ENCODE results near the gene ACO2. TPM values are rescaled to one million over a fixed set of nuclear protein-coding genes. Genes with fewer than 3 reads are reported as not detected.

Gene ACO2
- polyA plus RNA-seq, 3 donors: 61.9 to 197 (median 63.4) TPM

DNA sequence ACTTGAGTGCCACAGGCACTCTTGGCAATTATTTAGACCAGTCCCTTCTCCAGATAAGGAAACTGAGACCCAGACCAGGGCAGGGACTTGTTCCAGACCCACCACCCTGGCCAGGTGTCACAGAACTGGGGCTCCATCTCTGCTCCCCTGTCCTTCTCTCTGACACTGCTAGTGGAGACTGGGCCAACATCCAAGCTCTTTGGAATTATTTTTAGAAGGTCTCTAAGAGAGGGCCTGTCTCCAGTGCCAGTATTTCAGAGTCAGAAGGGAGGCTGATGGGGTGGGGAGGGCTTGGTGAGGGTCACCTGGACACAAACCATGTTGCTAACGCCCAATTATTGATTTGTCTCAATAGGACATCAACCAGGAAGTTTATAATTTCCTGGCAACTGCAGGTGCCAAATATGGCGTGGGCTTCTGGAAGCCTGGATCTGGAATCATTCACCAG is 42.6 kb downstream of the ACO2 start:
- no peak overlapping the region for H3K27ac ChIP-seq (ENCODE audit: low read depth, low read length)
- 39 to 66% (median 52%) methylated on average over 2 of the region's 2 CpGs for WGBS, 3 donors

DNA sequence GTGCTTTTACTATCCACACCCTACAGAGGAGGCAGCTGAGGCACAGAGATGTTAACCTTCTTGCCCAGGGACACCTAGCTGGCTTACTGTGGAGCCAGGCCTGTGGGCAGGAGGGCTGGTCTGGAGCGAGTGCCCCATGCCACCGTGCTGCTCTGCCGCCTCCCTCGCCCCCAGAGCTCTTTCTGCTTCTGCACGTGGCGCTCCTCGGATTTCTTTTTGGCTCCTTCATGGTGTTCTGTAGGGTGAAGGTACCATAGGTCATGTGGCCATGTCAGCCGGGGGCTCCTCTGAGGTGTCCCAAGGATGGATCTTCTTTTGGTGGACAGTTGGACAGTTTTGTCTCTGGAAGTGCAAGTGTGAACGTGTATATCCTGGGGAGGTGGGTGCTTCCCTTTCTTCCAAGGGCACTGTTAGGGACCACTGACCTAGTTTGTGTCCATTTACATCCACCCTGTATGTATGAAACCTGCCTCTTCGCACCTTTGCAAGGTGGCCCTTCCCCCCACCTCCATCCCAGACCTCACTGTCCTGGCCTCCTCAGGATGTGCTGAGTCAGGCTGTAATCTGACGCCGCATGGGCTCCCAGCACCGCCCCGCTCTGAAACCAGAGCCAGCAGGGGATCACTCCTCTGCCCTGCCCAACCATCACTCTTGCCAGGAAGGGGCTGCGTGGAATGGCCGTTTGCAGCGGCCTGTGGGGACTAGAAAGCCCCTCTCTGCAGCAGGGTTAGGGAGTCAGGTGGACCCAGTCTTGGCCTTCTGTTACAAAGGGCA is 43.7 kb downstream of the ACO2 start:
- H3K27ac ChIP-seq (ENCODE audit: low read depth, low read length): no peak overlapping the region
- WGBS, 3 donors: 74 to 81% (median 78%) methylated on average over 17 of the region's 17 CpGs

DNA sequence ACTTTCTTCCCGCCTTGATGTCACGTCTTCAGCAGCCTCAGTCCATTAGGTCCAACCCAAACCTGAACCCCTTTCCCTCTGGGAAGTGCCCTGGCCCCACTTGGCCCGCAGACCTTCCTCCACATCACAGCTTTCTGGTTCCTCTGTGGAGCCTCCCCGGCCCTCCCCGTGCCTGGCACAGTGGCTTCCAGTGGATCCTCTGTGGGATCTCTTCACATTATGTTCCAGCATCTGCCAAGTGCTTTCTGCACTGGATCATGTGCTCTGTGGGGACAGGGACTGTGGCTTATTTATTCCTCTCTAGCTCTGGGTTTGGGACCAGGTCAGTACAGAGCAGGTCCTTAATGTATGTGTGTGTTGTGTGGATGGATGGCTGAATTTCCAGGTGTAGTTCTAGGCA is 44.5 kb downstream of the ACO2 start:
- 60 to 83% (median 76%) methylated on average over 5 of the region's 5 CpGs for WGBS, 3 donors
- H3K27ac ChIP-seq (ENCODE audit: low read depth, low read length): no peak overlapping the region

DNA sequence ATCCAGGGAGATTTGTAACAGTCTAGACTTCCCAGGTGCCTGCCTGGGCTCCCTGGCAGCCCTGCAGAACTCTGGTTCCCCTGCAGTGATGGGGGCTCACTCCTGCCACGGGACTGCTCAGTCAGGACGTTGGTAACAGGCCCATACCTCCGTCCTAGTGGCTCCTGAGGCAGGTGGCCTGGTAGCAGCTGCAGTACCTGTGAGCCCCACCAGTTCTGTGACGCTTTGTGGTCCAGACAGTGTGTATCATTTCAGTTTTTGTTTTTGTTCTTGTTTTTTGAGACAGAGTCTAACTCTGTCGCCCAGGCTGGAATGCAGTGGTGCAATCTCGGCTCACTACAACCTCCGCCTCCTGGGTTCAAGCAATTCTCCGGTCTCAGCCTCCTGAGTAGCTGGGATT is 47.5 kb downstream of the ACO2 start:
- H3K27ac ChIP-seq (ENCODE audit: low read depth, low read length): no peak overlapping the region
- 90 to 91% (median 91%) methylated on average over 8 of the region's 8 CpGs for WGBS, 3 donors

DNA sequence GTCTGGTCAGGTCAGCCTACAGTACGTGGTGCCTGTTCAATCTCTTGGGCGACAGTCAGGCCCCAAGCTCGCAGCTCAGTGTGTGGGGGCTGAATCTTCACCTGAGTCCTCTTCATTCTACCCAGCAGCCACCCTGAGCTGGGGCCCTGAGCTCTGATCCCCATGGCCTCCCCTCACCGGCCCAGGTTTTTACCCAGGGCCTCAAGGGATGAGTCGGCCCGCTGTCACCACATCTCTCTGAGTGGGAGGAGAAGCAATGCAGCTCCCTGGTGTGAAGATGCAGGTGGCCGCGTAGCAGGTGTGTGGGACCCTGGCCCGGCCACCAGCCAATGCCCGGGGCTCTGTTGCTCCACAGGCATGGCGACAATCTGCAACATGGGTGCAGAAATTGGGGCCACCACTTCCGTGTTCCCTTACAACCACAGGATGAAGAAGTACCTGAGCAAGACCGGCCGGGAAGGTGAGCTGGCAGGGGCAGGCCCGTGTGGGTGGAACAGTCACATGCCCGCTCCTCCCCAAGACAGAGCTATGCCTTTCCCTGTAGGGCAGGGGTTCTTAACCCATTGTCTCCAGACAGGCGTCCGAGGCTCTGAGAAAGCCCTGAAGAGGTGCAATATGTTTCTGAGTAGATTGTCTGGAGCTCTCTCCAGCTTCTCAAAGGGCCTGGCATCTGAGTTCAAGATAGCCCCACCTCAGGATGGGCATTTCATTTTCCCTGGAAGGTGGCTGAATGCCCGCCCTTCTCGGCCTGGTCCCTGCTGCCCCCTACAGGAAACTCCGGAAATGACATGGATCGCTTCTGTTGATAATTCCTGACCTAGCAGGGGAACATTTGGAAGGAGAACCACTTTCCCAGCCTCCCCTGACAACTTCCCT is 48.5 kb downstream of the ACO2 start:
- H3K27ac ChIP-seq (ENCODE audit: low read depth, low read length): no peak overlapping the region
- 62 to 64% (median 63%) methylated on average over 22 of the region's 22 CpGs for WGBS, 3 donors

DNA sequence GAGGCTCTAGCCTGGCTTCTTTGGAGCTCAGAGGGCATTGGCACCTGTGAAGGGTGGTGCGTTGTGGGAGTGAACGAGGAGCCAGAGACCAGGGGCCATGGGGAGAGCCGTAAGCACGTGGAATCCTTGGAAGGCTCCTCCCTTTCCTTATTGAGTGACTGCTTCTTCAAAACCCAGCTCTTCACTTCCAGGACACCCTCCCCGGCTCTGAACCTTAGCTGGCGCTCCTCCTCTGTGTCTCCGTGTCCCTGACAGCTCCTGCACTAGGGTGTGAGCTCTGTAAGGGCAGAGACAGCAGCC is 49.1 kb downstream of the ACO2 start:
- H3K27ac ChIP-seq (ENCODE audit: low read depth, low read length): no peak overlapping the region
- WGBS, 3 donors: 69 to 76% (median 74%) methylated on average over 7 of the region's 7 CpGs

DNA sequence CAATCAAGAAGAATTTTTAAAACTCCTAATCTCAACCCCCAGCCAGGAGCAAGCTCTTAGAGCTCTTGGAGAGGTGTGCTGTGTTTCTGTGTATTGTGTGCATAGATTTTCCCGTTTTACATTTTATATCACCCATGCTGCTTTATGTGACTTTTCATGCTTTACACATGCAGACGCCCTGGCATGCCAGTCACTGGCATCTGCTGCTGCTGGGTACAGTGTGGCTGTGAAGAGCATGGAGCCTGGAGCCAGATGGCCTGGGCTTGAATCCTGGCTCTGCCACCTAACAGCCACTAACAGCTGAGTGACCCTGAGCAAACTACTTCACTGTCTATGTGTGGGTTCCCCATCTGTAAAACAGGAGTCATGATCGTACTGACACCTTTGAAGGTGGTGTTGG is 52.2 kb downstream of the ACO2 start:
- no peak overlapping the region for H3K27ac ChIP-seq (ENCODE audit: low read depth, low read length)
- WGBS, 3 donors: 85 to 91% (median 91%) methylated on average over 3 of the region's 3 CpGs

DNA sequence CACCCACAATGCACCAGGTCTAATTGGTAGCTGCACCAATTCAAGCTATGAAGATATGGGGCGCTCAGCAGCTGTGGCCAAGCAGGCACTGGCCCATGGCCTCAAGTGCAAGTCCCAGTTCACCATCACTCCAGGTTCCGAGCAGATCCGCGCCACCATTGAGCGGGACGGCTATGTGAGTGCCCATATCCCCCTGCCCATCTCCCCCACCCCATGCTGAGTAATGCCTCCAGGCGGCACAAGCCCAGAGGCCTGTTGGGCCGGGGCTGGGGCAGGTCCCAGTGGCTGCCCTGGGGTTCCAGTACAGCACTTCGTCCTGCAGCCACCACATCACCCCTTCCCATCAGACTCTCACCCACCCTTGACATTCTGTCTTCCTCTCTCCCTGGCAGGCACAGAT is 53.9 kb downstream of the ACO2 start:
- no peak overlapping the region for H3K27ac ChIP-seq (ENCODE audit: low read depth, low read length)
- 93 to 95% (median 94%) methylated on average over 9 of the region's 9 CpGs for WGBS, 3 donors

DNA sequence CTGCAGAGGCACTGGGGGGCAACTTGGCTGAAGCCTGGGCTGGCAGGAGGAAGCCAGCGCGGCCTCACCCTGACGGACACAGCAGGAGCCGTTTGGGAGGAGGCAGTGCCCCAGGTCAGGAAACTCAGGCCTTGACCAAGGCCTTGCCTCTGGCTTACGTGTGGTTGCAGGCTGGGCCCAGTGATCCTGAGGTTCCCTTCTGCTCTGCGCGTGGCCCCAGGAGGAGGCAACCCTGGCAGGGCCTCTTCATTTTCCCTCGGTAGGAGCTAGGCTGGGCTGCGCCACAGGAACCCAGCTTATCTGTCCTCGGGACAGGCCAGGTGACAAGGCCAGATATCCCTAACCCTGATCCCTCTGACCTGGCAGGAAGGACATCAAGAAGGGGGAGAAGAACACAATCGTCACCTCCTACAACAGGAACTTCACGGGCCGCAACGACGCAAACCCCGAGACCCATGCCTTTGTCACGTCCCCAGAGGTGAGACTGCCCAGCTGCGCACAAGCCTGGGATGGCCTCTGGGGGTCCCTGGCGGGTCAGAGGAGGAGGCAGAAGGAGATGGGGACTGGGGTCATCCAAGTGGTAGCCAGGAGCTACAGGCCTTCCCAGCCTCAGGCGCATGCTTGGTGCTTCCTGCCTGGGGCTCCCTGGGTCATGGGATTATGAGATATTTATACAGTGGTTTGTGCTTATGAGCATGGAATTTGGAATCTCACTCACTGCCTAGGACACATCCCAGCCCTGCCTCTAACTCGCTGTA is 54.7 kb downstream of the ACO2 start:
- 59 to 80% (median 76%) methylated on average over 21 of the region's 21 CpGs for WGBS, 3 donors
- H3K27ac ChIP-seq (ENCODE audit: low read depth, low read length): no peak overlapping the region

DNA sequence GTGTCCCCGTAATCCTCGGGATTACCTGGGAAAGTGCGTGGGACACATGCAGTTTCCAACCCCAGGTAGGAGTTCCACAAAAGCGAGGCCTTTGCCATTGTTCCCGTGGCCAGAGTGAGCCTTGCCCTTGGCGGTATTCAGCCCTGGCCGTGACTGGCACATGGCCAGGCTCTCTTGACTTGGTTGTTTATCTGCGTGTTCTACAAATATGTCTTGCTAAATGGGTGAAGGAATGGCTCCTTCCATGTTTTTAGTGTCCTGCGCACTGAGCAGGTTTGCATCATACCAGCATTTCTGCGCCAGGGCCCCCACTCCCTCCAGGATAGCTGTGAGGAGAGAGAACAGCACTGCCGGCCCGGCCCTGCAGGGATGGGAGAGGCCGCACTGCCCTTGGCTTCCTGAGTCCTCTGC is 55.3 kb downstream of the ACO2 start:
- H3K27ac ChIP-seq (ENCODE audit: low read depth, low read length): no peak overlapping the region
- 42 to 61% (median 42%) methylated on average over 13 of the region's 13 CpGs for WGBS, 3 donors

DNA sequence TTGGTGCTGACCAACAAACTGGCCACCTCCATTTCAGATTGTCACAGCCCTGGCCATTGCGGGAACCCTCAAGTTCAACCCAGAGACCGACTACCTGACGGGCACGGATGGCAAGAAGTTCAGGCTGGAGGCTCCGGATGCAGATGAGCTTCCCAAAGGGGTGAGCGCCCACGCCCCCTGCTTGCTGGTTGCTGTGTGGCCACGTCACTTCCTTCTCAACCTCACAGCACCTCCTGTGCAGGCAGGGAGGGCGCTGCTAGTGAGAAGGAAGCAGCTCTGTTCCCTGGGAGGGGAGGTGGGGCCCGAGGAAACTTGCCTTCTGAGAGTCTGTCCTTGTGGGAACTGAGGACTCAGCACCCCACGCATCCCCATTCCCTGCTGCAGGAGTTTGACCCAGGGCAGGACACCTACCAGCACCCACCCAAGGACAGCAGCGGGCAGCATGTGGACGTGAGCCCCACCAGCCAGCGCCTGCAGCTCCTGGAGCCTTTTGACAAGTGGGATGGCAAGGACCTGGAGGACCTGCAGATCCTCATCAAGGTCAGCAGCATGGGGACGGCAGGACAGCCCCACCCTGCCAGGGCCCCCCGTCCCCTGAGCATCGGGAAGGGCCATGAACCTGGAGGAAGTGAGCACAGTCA is 56.0 kb downstream of the ACO2 start:
- WGBS, 3 donors: 57 to 78% (median 59%) methylated on average over 17 of the region's 17 CpGs
- H3K27ac ChIP-seq (ENCODE audit: low read depth, low read length): no peak overlapping the region

DNA sequence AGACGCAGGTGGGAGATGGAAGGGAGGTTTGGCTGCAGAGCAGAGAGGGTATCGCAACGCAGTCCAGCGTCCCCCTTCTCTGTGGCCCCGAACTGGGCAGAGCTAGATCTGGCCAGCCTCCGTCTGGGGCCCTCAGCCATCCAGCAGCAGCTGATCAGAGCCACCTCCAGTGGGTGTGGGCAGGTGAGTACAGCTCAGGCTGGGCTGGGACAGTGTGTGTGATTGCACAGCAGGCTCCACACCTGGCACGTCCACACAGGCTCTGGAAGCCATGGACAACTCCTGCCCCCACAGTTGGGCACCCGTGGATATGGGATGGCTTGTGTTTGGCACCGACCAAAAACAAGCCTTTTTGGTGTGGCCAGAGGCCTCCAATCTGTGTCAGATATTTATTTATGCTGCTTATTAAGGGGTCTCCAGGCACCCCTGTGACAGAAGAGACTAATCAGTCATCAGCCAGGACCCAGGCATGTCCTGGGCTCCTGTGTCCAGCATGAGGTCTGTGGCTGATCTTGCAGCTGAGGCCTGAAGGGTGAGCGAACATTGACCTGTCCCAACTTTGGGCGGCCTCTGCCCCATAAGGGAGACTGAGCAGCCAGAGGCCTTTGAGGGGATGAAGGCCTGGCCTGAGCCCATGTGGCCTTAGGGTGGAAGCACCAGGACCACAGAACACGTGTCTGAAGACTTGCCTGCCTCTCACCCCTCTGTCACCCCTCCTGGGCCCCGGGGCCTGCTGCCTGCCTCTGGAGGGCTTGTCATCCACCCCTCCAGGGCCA is 56.7 kb downstream of the ACO2 start:
- 79 to 84% (median 83%) methylated on average over 10 to 13 of the region's 13 CpGs for WGBS, 3 donors
- H3K27ac ChIP-seq (ENCODE audit: low read depth, low read length): no peak overlapping the region

DNA sequence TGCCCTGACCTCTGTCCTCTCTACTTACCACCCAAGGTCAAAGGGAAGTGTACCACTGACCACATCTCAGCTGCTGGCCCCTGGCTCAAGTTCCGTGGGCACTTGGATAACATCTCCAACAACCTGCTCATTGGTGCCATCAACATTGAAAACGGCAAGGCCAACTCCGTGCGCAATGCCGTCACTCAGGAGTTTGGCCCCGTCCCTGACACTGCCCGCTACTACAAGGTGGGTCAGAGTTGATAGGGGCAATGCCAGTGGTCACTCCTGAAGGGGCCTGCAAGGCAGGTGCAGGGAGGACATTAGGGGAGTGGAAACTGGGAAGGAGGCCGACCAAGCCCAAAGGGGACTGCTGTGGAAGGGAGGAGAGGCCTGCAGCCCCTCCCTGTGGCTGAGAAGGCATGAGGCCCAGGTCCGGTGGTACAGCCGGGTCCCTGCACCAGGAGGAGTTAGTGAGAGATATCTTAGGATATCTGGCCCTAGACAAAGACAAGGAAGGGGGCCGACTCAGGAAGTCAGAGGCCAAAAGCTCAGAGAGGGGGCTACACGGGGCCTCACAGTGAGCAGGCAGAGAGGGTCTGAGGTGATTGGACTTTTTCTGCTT is 57.4 kb downstream of the ACO2 start:
- no peak overlapping the region for H3K27ac ChIP-seq (ENCODE audit: low read depth, low read length)
- 64 to 76% (median 68%) methylated on average over 12 of the region's 12 CpGs for WGBS, 3 donors

DNA sequence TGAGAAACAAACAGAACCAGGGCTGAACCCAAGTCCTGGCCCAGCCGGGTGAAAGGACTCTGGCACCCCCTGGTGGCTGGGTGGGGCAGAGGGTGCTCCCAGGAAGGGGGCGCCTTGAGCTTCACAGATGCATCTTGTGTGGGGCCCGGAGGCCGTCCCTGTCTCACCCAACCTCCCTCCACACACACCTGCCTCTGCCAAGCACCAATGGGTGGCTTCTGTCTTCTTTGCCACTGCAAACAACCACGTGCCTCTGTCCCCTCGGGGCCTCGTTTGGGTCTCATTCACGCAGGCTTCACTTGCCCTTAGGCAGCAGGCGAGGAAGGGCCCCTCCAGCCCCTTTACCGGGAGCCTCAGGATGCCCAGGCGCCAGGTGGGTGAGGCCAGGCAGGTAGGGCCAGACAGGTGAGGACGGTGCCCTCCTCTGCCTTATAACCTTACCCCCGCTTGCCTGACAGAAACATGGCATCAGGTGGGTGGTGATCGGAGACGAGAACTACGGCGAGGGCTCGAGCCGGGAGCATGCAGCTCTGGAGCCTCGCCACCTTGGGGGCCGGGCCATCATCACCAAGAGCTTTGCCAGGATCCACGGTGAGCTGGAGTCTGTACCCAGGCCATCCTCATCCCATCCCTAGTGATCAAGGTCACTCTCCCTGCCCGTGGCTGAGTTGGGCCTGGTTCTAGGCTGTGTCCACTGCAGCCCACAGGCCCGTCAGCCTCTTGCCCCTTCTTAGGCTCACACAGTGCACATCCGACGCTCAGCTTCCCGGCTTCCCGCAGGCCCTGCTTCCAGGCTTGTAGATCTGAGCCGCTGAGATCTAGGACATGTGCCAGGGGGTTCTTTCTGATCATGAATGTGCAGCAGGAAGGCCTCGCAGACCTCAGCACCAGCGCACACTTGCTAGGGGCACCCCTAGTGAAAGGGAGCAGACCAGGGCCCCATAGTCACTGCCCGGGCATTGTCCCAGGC is 58.2 kb downstream of the ACO2 start:
- WGBS, 3 donors: 77 to 80% (median 78%) methylated on average over 32 of the region's 32 CpGs

DNA sequence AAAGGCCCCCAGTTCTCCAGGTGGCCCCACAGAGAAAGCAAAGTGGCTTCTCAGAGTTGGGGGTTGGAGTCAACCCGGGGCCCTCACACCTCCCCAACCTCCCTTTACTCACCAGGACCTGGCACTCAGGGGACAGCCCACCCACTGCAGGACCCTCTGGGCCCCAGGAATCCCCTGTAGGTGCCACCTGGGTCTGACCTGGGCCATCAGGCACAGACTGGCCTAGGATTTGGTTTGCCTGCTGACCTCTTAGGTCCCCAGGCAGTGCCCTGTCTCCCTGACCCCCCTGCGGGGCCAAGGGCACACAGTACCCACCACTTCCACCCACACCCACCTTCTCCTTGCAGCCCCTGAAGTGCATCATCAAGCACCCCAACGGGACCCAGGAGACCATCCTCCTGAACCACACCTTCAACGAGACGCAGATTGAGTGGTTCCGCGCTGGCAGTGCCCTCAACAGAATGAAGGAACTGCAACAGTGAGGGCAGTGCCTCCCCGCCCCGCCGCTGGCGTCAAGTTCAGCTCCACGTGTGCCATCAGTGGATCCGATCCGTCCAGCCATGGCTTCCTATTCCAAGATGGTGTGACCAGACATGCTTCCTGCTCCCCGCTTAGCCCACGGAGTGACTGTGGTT is 59.3 kb downstream of the ACO2 start:
- H3K27ac ChIP-seq (ENCODE audit: low read depth, low read length): no peak overlapping the region
- WGBS, 3 donors: 83 to 86% (median 83%) methylated on average over 16 of the region's 16 CpGs

More for the DNA sequence above, 58.2 kb downstream of the ACO2 start:
- H3K27ac ChIP-seq (ENCODE audit: low read depth, low read length): no peak overlapping the region

DNA sequence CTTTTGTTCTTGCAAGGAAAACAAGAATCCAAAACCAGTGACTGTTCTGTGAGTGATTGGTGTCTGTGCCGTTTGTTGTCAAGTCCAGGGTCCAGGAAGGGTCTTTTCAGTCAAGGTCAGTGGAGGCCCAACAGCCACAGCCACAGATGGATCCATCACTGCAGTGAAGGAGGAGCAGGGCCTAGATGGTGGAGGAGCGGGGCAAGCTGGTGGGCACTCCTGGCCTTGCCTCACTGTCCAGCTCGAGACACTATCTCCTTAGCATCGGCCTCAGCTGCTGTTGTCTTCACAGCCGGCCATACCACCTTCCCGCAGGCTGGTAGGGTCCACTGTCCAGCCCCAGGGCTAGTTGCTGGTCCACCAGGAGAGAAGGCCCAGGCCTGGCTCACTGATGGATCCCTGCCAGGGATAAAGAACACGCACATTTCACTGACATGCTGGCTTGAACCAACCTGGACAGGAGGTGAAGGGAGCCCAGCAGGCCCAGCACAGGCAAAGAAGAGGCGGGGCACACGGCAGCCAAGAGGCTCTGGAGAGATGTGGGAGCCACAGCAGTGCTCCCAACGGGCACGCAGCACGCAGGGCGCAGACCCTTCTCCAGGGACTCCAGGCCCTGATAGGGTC is 60.1 kb downstream of the ACO2 start:
- WGBS, 3 donors: 74 to 84% (median 77%) methylated on average over 13 of the region's 13 CpGs
- H3K27ac ChIP-seq (ENCODE audit: low read depth, low read length): no peak overlapping the region

Measured in adipose tissue (tissue), 3 donors.